Neural crest cell (in vitro differentiated cells): ENCODE results near the gene SMDT1. TPM values are rescaled to one million over a fixed set of nuclear protein-coding genes. Genes with fewer than 3 reads are reported as not detected.

Source experiments
- DNase-seq: peaks from one replicate; pipeline ENCODE4 v3.0.0; 2021; ENCODE audit warnings: low read depth, mixed read lengths, low spot score
- H3K27ac Mint-ChIP-seq: one replicate; pipeline ENCODE4 v1.8.0; 2021; ENCODE audit warnings: mild to moderate bottlenecking, mixed read lengths; ENCODE audit not compliant: unreplicated experiment
- H3K27me3 Mint-ChIP-seq: 2 replicates; pipeline ENCODE4 v1.8.0; 2021; ENCODE audit warnings: low read depth, mild to moderate bottlenecking, mixed read lengths
- H3K36me3 Mint-ChIP-seq: 2 replicates; pipeline ENCODE4 v1.8.0; 2021; ENCODE audit warnings: low read depth, mild to moderate bottlenecking, mixed read lengths
- H3K4me1 Mint-ChIP-seq: 2 replicates; pipeline ENCODE4 v1.8.0; 2021; ENCODE audit warnings: mixed read lengths
- H3K4me3 Mint-ChIP-seq: one replicate; pipeline ENCODE4 v1.8.0; 2021; ENCODE audit warnings: mild to moderate bottlenecking, mixed read lengths
- H3K9me3 Mint-ChIP-seq: 2 replicates; pipeline ENCODE4 v1.8.0; 2021; ENCODE audit warnings: mixed read lengths
- CTCF ChIP-seq: fragments of 200-600 bp; sonication (generic); conservative IDR thresholded peaks from 2 replicates; pipeline ENCODE4 v1.5.0; 2021; ENCODE audit warnings: antibody characterized with exemption, mild to moderate bottlenecking
- total RNA-seq: library from RNA; stranded (reverse); gene quantifications from 2 replicates; pipeline ENCODE4 v1.2.1, GENCODE V29; 2021

Gene SMDT1
- total RNA-seq, 1 donor from 2014 or later: 70.9 TPM

- TF ChIP-seq CTCF: no peak
- Mint-ChIP-seq H3K27ac (no peak overlapping the region), H3K27me3 (no peaks in the 10 kb centered on the region), H3K9me3 (no peaks in the 10 kb centered on the region), H3K36me3 (peaks cover 3% of the 10 kb centered on the region), H3K4me1 (peaks cover 38% of the 10 kb centered on the region), H3K4me3 (no peak overlapping the region)
- DNase-seq: no peak
Measured at GRCh38 chr22:42077486-42078125, 1.9 kb upstream of the SMDT1 start.

- no peak for TF ChIP-seq CTCF
- peak overlapping the region; percentile 92 for H3K4me3 Mint-ChIP-seq
- no peaks in the 10 kb centered on the region for H3K9me3 Mint-ChIP-seq
- H3K4me1 Mint-ChIP-seq: peaks cover 38% of the 10 kb centered on the region
- no peak for DNase-seq
- H3K36me3 Mint-ChIP-seq: peaks cover 5% of the 10 kb centered on the region
- H3K27ac Mint-ChIP-seq: peak overlapping the region; percentile 96
- no peaks in the 10 kb centered on the region for H3K27me3 Mint-ChIP-seq
Measured at GRCh38 chr22:42078469-42079318, 806 bp upstream of the SMDT1 start.

GRCh38 chr22:42080287-42080686 lies 787 bp downstream of the SMDT1 start:
- TF ChIP-seq CTCF: no peak
- Mint-ChIP-seq H3K27ac (peak overlapping the region; percentile 96), H3K4me1 (peaks cover 35% of the 10 kb centered on the region), H3K36me3 (peaks cover 12% of the 10 kb centered on the region), H3K9me3 (no peaks in the 10 kb centered on the region), H3K27me3 (no peaks in the 10 kb centered on the region), H3K4me3 (peak overlapping the region; percentile 92)
- DNase-seq: no peak

GRCh38 chr22:42083119-42083518 lies 3.6 kb downstream of the SMDT1 start:
- Mint-ChIP-seq H3K27me3 (no peaks in the 10 kb centered on the region), H3K4me1 (peaks cover 35% of the 10 kb centered on the region), H3K36me3 (peaks cover 25% of the 10 kb centered on the region), H3K4me3 (peak overlapping the region; percentile 80), H3K9me3 (no peaks in the 10 kb centered on the region), H3K27ac (no peak overlapping the region)
- DNase-seq: no peak
- no peak for TF ChIP-seq CTCF

GRCh38 chr22:42084874-42085273 lies 5.4 kb downstream of the SMDT1 start:
- Mint-ChIP-seq H3K27me3 (no peaks in the 10 kb centered on the region), H3K4me1 (peaks cover 37% of the 10 kb centered on the region), H3K4me3 (peak overlapping the region; percentile 32), H3K27ac (no peak overlapping the region), H3K9me3 (peaks cover 2% of the 10 kb centered on the region), H3K36me3 (peaks cover 37% of the 10 kb centered on the region)
- TF ChIP-seq CTCF: no peak
- DNase-seq: no peak
